Stomach (tissue), 9 donors: ENCODE results near the gene MRPS6. TPM values are rescaled to one million over a fixed set of nuclear protein-coding genes. Genes with fewer than 3 reads are reported as not detected.

Experiments
- DNase-seq, 2 donors: peaks; one replicate each; pipeline versions ENCODE4 v3.0.0 to v3.0.0-alpha.2; 2013 to 2019
- H3K27ac ChIP-seq, 5 donors: fragments of 200-600 bp in 4 of 5; sonication (generic) in 4 of 5; one replicate each; pipeline ENCODE4 v1.5.1; 2013 to 2019; ENCODE audit warnings: mild to moderate bottlenecking in 1 of 5, moderate library complexity in 1 of 5
- H3K27me3 ChIP-seq, 3 donors: fragments of 200-600 bp; sonication (generic); one replicate each; pipeline ENCODE4 v1.5.1; 2017 to 2019; ENCODE audit warnings: mixed run types in 1 of 3
- H3K36me3 ChIP-seq, 4 donors: fragments of 200-600 bp; sonication (generic); 1 replicate in 3 of 4; 2 replicates in 1 of 4; pipeline ENCODE4 v1.5.1; 2016 to 2019
- H3K4me1 ChIP-seq, 4 donors: fragments of 200-600 bp; sonication (generic); one replicate each; pipeline ENCODE4 v1.5.1; 2016 to 2019
- H3K4me3 ChIP-seq, 4 donors: fragments of 200-600 bp; sonication (generic) in 3 of 4; one replicate each; pipeline ENCODE4 v1.5.1; 2016 to 2019; ENCODE audit warnings: mild to moderate bottlenecking in 1 of 4
- H3K9me3 ChIP-seq, 4 donors: fragments of 200-600 bp; sonication (generic); one replicate each; pipeline ENCODE4 v1.5.1; 2016 to 2019
- CTCF ChIP-seq, 7 experiments: fragments of 450-650 bp in 4 of 7; fragments of 200-600 bp in 3 of 7; sonication (generic) in 3 of 7; IDR thresholded peaks; one replicate each; pipeline ENCODE4 v1.5.1; 2016 to 2019; ENCODE audit warnings: antibody characterized with exemption in 7 of 7, control low read depth in 2 of 7, mild to moderate bottlenecking in 1 of 7
- EP300 ChIP-seq: sonication (generic); formaldehyde crosslinking; IDR thresholded peaks from one replicate; pipeline ENCODE4 v1.6.1; 2017; ENCODE audit warnings: antibody characterized with exemption
- POLR2A ChIP-seq, 4 donors: fragments of 450-650 bp; IDR thresholded peaks; one replicate each; pipeline ENCODE4 v1.6.1; 2016; ENCODE audit warnings: antibody characterized with exemption in 4 of 4, control low read depth in 2 of 4, mild to moderate bottlenecking in 1 of 4, moderate library complexity in 1 of 4
- POLR2AphosphoS5 ChIP-seq, 3 donors: sonication (generic); formaldehyde crosslinking; IDR thresholded peaks; one replicate each; pipeline ENCODE4 v1.6.1; 2016; ENCODE audit warnings: antibody characterized with exemption in 3 of 3
- WGBS, 5 donors: extraction: QIAGEN DNeasy Blood & Tissue Kit in 3 of 5; methylation state at CpG; one replicate each; pipeline versions ENCODE4 v1.1.5 to v1.1.7; 2013 to 2018; 5-methylcytosine and 5-hydroxymethylcytosine counted together
- intact Hi-C: fragments of 100-400 bp; cut with DNase I; formaldehyde crosslinking; loops from one replicate; pipeline ENCODE4 v1.15.1; 2023; ENCODE audit warnings: low total_unique reads
- polyA plus RNA-seq, 3 donors: library from polyadenylated mRNA; stranded (reverse); fragments of 200-250 nt; gene quantifications; one replicate each; pipeline ENCODE4 v1.2.3, GENCODE V29; 2013
- total RNA-seq, 5 donors: library from RNA; depleted of rRNA; stranded (reverse); fragments of >200 nt; gene quantifications; one replicate each; pipeline versions ENCODE4 v1.1.0 to v1.2.3, GENCODE V29; 2014 to 2016
- donor health status: healthy with polysubstance abuse.
- donor health status: Bipolar disorder and iron deficiency.
- donor health status: healthy.

MRPS6 gene
- total and polyA plus RNA-seq, 8 donors = 21.3 to 219 (median 51.3) TPM

- WGBS, 5 donors = 77 to 90% (median 87%) methylated on average over 9 of the region's 9 CpGs
Measured at GRCh38 chr21:34071683-34072082, 1.7 kb upstream of the MRPS6 start.

GRCh38 chr21:34072145-34073031 lies 990 bp upstream of the MRPS6 start:
- Histone ChIP-seq H3K9me3 (no peaks in the 10 kb centered on the region), H3K27me3 (no peaks in the 10 kb centered on the region), H3K36me3 (no peaks in the 10 kb centered on the region), H3K4me1 (peaks cover 16 to 40% (median 29%) of the 10 kb centered on the region in 4 donors), H3K4me3 (peak overlapping the region; percentile 79 to 92 (median 84)), H3K27ac (peak overlapping the region; percentile 60 to 94 (median 85))
- WGBS, 5 donors = 18 to 35% (median 33%) methylated on average over 18 to 32 of the region's 32 CpGs
- peak; percentile 17 to 50 for DNase-seq
- intact Hi-C loops = no loop called here
- TF ChIP-seq POLR2A (IDR thresholded peaks at IDR 0.05) (no peak), POLR2AphosphoS5 (IDR thresholded peaks at IDR 0.05) (no peak), EP300 (no peak), CTCF (IDR thresholded peaks at IDR 0.05) (no peak)

More at GRCh38 chr21:34071683-34072082, 1.7 kb upstream of the MRPS6 start:
- Histone ChIP-seq H3K36me3 (no peaks in the 10 kb centered on the region), H3K27me3 (no peaks in the 10 kb centered on the region), H3K27ac (peak overlapping the region in 4 of 5 donors; percentile 79 to 94 (median 89)), H3K4me1 (peaks cover 16 to 33% (median 26%) of the 10 kb centered on the region in 4 donors), H3K4me3 (no peak overlapping the region), H3K9me3 (no peaks in the 10 kb centered on the region)
- TF ChIP-seq POLR2A (IDR thresholded peaks at IDR 0.05) = no peak
- no peak for TF ChIP-seq POLR2AphosphoS5 (IDR thresholded peaks at IDR 0.05)
- no peak for TF ChIP-seq EP300
- TF ChIP-seq CTCF (IDR thresholded peaks at IDR 0.05) = no peak
- intact Hi-C loops = no loop called here
- no peak for DNase-seq

DNA sequence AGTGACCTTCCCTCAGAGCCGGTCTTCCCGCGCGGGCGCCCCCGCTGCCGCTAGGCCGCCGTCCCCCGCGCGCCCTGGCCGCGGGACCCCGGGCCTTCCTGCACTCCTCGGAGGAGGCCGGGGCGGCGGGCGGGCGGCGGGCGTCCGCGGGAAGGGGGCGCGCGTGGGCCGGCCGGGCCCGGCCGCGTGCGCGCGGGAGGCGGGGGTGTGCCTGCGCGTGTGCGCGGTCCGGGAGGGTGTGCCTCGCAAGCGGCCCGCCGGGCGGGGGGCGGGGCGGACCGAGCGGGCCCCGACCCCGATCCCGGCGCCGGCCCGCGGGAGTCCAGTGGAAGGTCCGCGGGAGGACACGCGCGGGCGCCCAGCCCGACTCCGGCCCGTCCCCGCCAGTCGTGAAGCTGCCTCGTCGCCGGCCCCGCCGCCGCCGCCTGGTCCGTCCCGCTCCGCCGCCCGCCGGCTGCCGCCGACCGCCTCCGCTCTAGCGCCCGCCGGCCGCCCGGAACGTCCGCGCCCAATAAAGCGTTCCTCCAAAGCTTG lies 438 bp downstream of the MRPS6 start:
- intact Hi-C loops = no loop called here
- WGBS, 5 donors = 0 to 1% (median 0%) methylated on average over 30 to 90 of the region's 95 CpGs

More for the DNA sequence above, 438 bp downstream of the MRPS6 start:
- Histone ChIP-seq H3K4me1 (peaks cover 26 to 52% (median 40%) of the 10 kb centered on the region in 4 donors), H3K9me3 (no peaks in the 10 kb centered on the region), H3K4me3 (peak overlapping the region; percentile 79 to 92 (median 84)), H3K27ac (peak overlapping the region; percentile 82 to 95 (median 93)), H3K36me3 (no peaks in the 10 kb centered on the region), H3K27me3 (no peaks in the 10 kb centered on the region)
- peak; percentile 38 to 79 for DNase-seq
- TF ChIP-seq POLR2A (IDR thresholded peaks at IDR 0.05) (no peak), CTCF (IDR thresholded peaks at IDR 0.05) (no peak), EP300 (no peak), POLR2AphosphoS5 (IDR thresholded peaks at IDR 0.05) (no peak)
